ENCODE measurements around the gene ZC3H14. TPM values are rescaled to one million over a fixed set of nuclear protein-coding genes. Genes with fewer than 3 reads are reported as not detected.

Gene ZC3H14
- total and polyA plus RNA-seq, 9 of the 15 experiments (the other 6 are each of a cell fraction or from before 2014, with no cell fraction given), result 21.1 to 109 (median 45.3) TPM

DNA sequence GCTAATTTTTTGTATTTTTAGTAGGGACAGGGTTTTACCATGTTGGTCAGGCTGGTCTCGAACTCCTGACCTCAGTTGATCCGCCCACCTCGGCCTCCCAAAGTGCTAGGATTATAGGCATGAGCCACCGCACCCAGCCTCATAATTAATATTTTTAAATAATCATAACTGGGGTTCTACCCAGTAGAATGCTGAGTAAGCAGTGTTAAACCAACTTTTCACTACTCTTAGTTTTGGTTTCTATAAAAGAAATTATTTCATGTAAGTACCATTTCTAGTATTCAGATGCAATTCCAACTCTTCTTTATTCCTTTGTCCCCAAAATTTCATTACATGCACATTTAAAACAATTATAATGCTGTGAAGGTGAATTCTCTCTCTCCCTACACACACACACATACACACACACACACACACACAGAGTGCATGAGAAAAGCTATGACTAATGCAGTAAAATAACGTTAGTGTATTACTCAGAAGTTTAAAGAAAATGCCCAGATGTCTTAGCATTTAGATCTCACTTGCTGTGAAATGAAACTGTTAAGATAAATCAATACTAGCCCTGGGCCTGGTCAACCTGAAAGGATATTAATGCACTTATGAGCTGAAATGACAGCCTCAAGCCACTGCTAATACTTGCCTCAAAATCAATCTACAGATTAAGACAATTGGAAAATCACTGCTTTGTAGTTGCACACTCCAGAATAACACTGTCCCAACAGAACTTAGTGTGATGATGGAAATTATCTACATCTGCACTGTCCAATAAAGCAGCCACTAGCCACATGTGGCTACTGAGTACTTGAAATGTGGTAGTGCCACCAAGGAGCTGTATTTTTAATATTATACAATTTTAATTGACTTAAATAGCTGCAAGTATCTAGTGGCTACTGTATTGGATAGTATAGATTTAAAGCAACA is 44.0 kb upstream of the ZC3H14 start (continued):
- TF ChIP-seq MAFG (tag; conservative IDR thresholded peaks at IDR 0.05) (peak; percentile 52), ZFP30 (CRISPR knock-in tag; IDR thresholded peaks at IDR 0.05; ENCODE audit: borderline replicate concordance) (no peak), HMG20A (CRISPR knock-in tag; conservative IDR thresholded peaks at IDR 0.05) (no peak), ZNF175 (CRISPR knock-in tag; IDR thresholded peaks at IDR 0.05; ENCODE audit: low read depth) (no peak), MAFF (IDR thresholded peaks at IDR 0.05; ENCODE audit: low read length) (0 out of 2 replicates have a peak, but pooled peaks have one; percentile 21), HDAC6 (IDR thresholded peaks at IDR 0.05; ENCODE audit: low read depth, low read length) (no peak), YBX1 (IDR thresholded peaks at IDR 0.05) (no peak), C11orf30 (IDR thresholded peaks at IDR 0.05; ENCODE audit: low read depth) (peak; percentile 39; the same call in 1 of the 2 replicates), NR2C2 (CRISPR knock-in tag; IDR thresholded peaks at IDR 0.05) (no peak), NR2C2 (tag; IDR thresholded peaks at IDR 0.05) (no peak), CBX5 (IDR thresholded peaks at IDR 0.05; ENCODE audit: borderline replicate concordance, low read depth) (no peak)

- intact Hi-C loops (cut with micrococcal nuclease), result no loop called here
- no peak overlapping the region for H3K27ac ChIP-seq (ENCODE audit: extremely low read depth, low read depth, low read length)
- no peak overlapping the region for H2AFZ ChIP-seq (ENCODE audit: low read depth, low read length)
- in situ Hi-C loops (cut with MboI), result no loop called here
- H3K4me3 ChIP-seq, result no peak overlapping the region
- H4K20me1 ChIP-seq (replicated peaks; ENCODE audit: control insufficient read depth, insufficient read depth, low read length), result no peaks in the 10 kb centered on the region
- no peaks in the 10 kb centered on the region for H3K9me3 ChIP-seq (replicated peaks; ENCODE audit: control insufficient read depth, insufficient read depth, low read depth, low read length)
- ChIA-PET POLR2A (interaction anchor here (0.8 kb wide), 1 partner anchor 32 kb away, joined by 3 read pairs; no protein-coding TSS in a partner anchor), CTCF (ENCODE audit: low intra/inter-chr PET ratio) (no interaction called here)
- H3K9me1 ChIP-seq (ENCODE audit: control insufficient read depth, insufficient read depth, low read length), result no peaks in the 10 kb centered on the region
- no peak overlapping the region for H3K9ac ChIP-seq (ENCODE audit: insufficient read depth in 1 of 2, low read depth in 2 of 2, low read length in 2 of 2)
- no peak for DNase-seq (ENCODE audit: extremely low read depth in 1 of 4, low spot score in 3 of 4)
- H3K36me3 ChIP-seq (ENCODE audit: control insufficient read depth, insufficient read depth, low read length), result no peaks in the 10 kb centered on the region
- no peak for FAIRE-seq
- H3K4me2 ChIP-seq (ENCODE audit: insufficient read depth, low read length), result no peak overlapping the region
- H3K27me3 ChIP-seq (ENCODE audit: control insufficient read depth in 2 of 2, insufficient read depth in 2 of 2, low read length in 2 of 2), result no peaks in the 10 kb centered on the region
- 10% methylated on average over 2 of the region's 2 CpGs for WGBS (ENCODE audit: insufficient coverage, low coverage, missing lambda C conversion rate)
- no TSS peak for BruUV-seq (replicated peaks)
- H3K79me2 ChIP-seq (ENCODE audit: control insufficient read depth, insufficient read depth, low read length), result no peaks in the 10 kb centered on the region
- ATAC-seq, result no peak
- no peaks in the 10 kb centered on the region for H3K4me1 ChIP-seq (replicated peaks in 1 of 2; ENCODE audit: control insufficient read depth in 2 of 2, insufficient read depth in 2 of 2, low read length in 2 of 2)
- TF ChIP-seq RCOR1 (IDR thresholded peaks at IDR 0.05; ENCODE audit: borderline replicate concordance in 1 of 2, low read depth in 2 of 2, low read length in 2 of 2), result no peak
- TF ChIP-seq TCFL5 (CRISPR knock-in tag; conservative IDR thresholded peaks at IDR 0.05), result no peak
- no peak for TF ChIP-seq SIN3B (IDR thresholded peaks at IDR 0.05; ENCODE audit: low read depth)
- no peak for TF ChIP-seq ZNF77 (CRISPR knock-in tag; IDR thresholded peaks at IDR 0.05)
- no peak for TF ChIP-seq ATF4 (CRISPR knock-in tag; IDR thresholded peaks at IDR 0.05)
- TF ChIP-seq HLTF (IDR thresholded peaks at IDR 0.05), result no peak
- TF ChIP-seq, protein P1, sequence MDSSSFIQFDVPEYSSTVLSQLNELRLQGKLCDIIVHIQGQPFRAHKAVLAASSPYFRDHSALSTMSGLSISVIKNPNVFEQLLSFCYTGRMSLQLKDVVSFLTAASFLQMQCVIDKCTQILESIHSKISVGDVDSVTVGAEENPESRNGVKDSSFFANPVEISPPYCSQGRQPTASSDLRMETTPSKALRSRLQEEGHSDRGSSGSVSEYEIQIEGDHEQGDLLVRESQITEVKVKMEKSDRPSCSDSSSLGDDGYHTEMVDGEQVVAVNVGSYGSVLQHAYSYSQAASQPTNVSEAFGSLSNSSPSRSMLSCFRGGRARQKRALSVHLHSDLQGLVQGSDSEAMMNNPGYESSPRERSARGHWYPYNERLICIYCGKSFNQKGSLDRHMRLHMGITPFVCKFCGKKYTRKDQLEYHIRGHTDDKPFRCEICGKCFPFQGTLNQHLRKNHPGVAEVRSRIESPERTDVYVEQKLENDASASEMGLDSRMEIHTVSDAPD (CRISPR knock-in tag; IDR thresholded peaks at IDR 0.05), result no peak
- TF ChIP-seq, protein P2, sequence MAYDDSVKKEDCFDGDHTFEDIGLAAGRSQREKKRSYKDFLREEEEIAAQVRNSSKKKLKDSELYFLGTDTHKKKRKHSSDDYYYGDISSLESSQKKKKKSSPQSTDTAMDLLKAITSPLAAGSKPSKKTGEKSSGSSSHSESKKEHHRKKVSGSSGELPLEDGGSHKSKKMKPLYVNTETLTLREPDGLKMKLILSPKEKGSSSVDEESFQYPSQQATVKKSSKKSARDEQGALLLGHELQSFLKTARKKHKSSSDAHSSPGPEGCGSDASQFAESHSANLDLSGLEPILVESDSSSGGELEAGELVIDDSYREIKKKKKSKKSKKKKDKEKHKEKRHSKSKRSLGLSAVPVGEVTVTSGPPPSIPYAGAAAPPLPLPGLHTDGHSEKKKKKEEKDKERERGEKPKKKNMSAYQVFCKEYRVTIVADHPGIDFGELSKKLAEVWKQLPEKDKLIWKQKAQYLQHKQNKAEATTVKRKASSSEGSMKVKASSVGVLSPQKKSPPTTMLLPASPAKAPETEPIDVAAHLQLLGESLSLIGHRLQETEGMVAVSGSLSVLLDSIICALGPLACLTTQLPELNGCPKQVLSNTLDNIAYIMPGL (CRISPR knock-in tag; IDR thresholded peaks at IDR 0.05), result no peak
Measured at GRCh38 chr14:88519907-88520306, 42.9 kb upstream of the ZC3H14 start.

Data from K562 (cell line).